ENCODE data around the gene C10orf90.

DNA sequence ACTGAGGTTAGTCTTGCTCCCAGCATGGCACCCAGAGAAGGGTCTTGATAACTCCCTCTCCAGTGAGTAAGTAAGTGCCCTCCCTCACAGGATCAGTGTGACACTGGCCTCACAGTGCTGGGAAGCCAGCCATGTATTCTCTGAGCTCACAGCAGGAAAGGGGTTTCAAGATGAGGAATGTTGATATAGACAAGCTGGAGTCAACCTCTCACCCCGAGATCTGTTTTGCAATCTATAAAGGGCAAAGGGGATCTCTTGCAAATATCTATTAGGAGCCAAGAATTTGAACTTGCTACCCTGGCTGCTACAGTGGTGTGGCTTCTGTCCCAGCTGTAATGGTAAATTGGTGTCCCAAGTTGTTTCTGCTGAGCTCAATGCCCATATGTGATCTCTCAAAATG, 212.0 kb downstream of the C10orf90 start:
- TF ChIP-seq TSHZ2 (CRISPR knock-in tag; IDR thresholded peaks at IDR 0.05), result no peak
- TF ChIP-seq TCF4 (CRISPR knock-in tag; IDR thresholded peaks at IDR 0.05; ENCODE audit: borderline replicate concordance), result no peak
- TF ChIP-seq ISL1 (CRISPR knock-in tag; IDR thresholded peaks at IDR 0.05), result no peak
- no peak for TF ChIP-seq CSDC2 (CRISPR knock-in tag; IDR thresholded peaks at IDR 0.05)
- TF ChIP-seq ZFP3 (CRISPR knock-in tag; IDR thresholded peaks at IDR 0.05), result no peak
- TF ChIP-seq, protein P1, sequence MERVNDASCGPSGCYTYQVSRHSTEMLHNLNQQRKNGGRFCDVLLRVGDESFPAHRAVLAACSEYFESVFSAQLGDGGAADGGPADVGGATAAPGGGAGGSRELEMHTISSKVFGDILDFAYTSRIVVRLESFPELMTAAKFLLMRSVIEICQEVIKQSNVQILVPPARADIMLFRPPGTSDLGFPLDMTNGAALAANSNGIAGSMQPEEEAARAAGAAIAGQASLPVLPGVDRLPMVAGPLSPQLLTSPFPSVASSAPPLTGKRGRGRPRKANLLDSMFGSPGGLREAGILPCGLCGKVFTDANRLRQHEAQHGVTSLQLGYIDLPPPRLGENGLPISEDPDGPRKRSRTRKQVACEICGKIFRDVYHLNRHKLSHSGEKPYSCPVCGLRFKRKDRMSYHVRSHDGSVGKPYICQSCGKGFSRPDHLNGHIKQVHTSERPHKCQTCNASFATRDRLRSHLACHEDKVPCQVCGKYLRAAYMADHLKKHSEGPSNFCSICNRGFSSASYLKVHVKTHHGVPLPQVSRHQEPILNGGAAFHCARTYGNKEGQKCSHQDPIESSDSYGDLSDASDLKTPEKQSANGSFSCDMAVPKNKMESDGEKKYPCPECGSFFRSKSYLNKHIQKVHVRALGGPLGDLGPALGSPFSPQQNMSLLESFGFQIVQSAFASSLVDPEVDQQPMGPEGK (CRISPR knock-in tag; IDR thresholded peaks at IDR 0.05; ENCODE audit: borderline replicate concordance), result no peak
- no peak for TF ChIP-seq ZFP30 (CRISPR knock-in tag; IDR thresholded peaks at IDR 0.05)
- TF ChIP-seq RARB (CRISPR knock-in tag; IDR thresholded peaks at IDR 0.05), result no peak
- TF ChIP-seq, protein P2, sequence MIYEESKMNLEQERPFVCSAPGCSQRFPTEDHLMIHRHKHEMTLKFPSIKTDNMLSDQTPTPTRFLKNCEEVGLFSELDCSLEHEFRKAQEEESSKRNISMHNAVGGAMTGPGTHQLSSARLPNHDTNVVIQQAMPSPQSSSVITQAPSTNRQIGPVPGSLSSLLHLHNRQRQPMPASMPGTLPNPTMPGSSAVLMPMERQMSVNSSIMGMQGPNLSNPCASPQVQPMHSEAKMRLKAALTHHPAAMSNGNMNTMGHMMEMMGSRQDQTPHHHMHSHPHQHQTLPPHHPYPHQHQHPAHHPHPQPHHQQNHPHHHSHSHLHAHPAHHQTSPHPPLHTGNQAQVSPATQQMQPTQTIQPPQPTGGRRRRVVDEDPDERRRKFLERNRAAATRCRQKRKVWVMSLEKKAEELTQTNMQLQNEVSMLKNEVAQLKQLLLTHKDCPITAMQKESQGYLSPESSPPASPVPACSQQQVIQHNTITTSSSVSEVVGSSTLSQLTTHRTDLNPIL (CRISPR knock-in tag; IDR thresholded peaks at IDR 0.05; ENCODE audit: low read depth), result no peak
